CD8-positive, alpha-beta memory T cell (primary cell): Measurements from ENCODE around the gene ZNF865. TPM values are rescaled to one million over a fixed set of nuclear protein-coding genes. Genes with fewer than 3 reads are reported as not detected.

Experiments
- polyA plus RNA-seq: library from polyadenylated mRNA; unstranded; fragments of 300-500 nt; fragmentation: Illumina TruSeq; gene quantifications from one replicate; pipeline ENCODE4 v1.2.3, GENCODE V29; 2021
- total RNA-seq, 2 experiments: library from RNA; stranded (reverse); gene quantifications; one replicate each; pipeline ENCODE4 v1.2.3, GENCODE V29; 2021

The ZNF865 gene
- total and polyA plus RNA-seq, 3 experiments from 2014 or later: 0.21 to 15.3 (median 12.7) TPM

Other genes starting within 250 kb of the ZNF865 start
- gene GARIN5B, start 242.4 kb upstream of the ZNF865 start, total RNA-seq: not detected
- not detected for gene GARIN5B, start 242.4 kb upstream of the ZNF865 start, polyA plus RNA-seq
- under 1 TPM; 0.27 to 0.37 TPM for gene IL11, start 235.2 kb upstream of the ZNF865 start, total RNA-seq
- gene IL11, start 235.2 kb upstream of the ZNF865 start, polyA plus RNA-seq: not detected
- gene TMEM190, start 228.8 kb upstream of the ZNF865 start, total RNA-seq: not detected
- gene TMEM190, start 228.8 kb upstream of the ZNF865 start, polyA plus RNA-seq: not detected
- gene TMEM238, start 221.4 kb upstream of the ZNF865 start, total RNA-seq: 10 to 100 TPM; 13.3 to 14.1 TPM
- gene TMEM238, start 221.4 kb upstream of the ZNF865 start, polyA plus RNA-seq: 1.9 TPM
- 1,000 to 10,000 TPM; 2,376 to 2,381 TPM for gene RPL28, start 219.7 kb upstream of the ZNF865 start, total RNA-seq
- gene RPL28, start 219.7 kb upstream of the ZNF865 start, polyA plus RNA-seq: 615 TPM
- 100 to 1,000 TPM; 263 to 291 TPM for gene UBE2S, start 197.9 kb upstream of the ZNF865 start, total RNA-seq
- 42.5 TPM for gene UBE2S, start 197.9 kb upstream of the ZNF865 start, polyA plus RNA-seq
- not detected for gene SHISA7, start 162.3 kb upstream of the ZNF865 start, total RNA-seq
- gene SHISA7, start 162.3 kb upstream of the ZNF865 start, polyA plus RNA-seq: not detected
- gene ISOC2, start 144.0 kb upstream of the ZNF865 start, total RNA-seq: 10 to 100 TPM; 33.7 to 38.8 TPM
- gene ISOC2, start 144.0 kb upstream of the ZNF865 start, polyA plus RNA-seq: 32.0 TPM
- not detected for gene C19orf85, start 140.9 kb upstream of the ZNF865 start, total RNA-seq
- gene C19orf85, start 140.9 kb upstream of the ZNF865 start, polyA plus RNA-seq: not detected
- gene ZNF628, start 129.0 kb upstream of the ZNF865 start, total RNA-seq: 1 to 10 TPM; 8.3 to 8.7 TPM
- gene ZNF628, start 129.0 kb upstream of the ZNF865 start, polyA plus RNA-seq: 0.36 TPM
- 10 to 100 TPM; 27.5 to 28.4 TPM for gene NAT14, start 120.5 kb upstream of the ZNF865 start, total RNA-seq
- gene NAT14, start 120.5 kb upstream of the ZNF865 start, polyA plus RNA-seq: 7.0 TPM
- gene SSC5D, start 117.2 kb upstream of the ZNF865 start, total RNA-seq: 1 to 10 TPM in 1 of 2 experiments, under 1 TPM in 1; 0.35 to 1.2 TPM
- gene SSC5D, start 117.2 kb upstream of the ZNF865 start, polyA plus RNA-seq: not detected
- gene SBK2, start 68.5 kb upstream of the ZNF865 start, total RNA-seq: not detected
- not detected for gene SBK2, start 68.5 kb upstream of the ZNF865 start, polyA plus RNA-seq
- gene SBK3, start 60.1 kb upstream of the ZNF865 start, total RNA-seq: not detected
- not detected for gene SBK3, start 60.1 kb upstream of the ZNF865 start, polyA plus RNA-seq
- gene ZNF579, start 24.8 kb upstream of the ZNF865 start, total RNA-seq: 1 to 10 TPM; 6.0 to 6.6 TPM
- gene ZNF579, start 24.8 kb upstream of the ZNF865 start, polyA plus RNA-seq: 0.35 TPM
- 10 to 100 TPM; 23.9 to 25.8 TPM for gene FIZ1, start 6.1 kb upstream of the ZNF865 start, total RNA-seq
- 4.6 TPM for gene FIZ1, start 6.1 kb upstream of the ZNF865 start, polyA plus RNA-seq
- gene ZNF524, start 5.4 kb upstream of the ZNF865 start, total RNA-seq: 10 to 100 TPM; 13.9 to 15.8 TPM
- 35.9 TPM for gene ZNF524, start 5.4 kb upstream of the ZNF865 start, polyA plus RNA-seq
- gene ZNF784, start 18.9 kb downstream of the ZNF865 start, total RNA-seq: 1 to 10 TPM; 2.6 to 2.9 TPM
- 1.0 TPM for gene ZNF784, start 18.9 kb downstream of the ZNF865 start, polyA plus RNA-seq
- 10 to 100 TPM; 39.6 to 41.3 TPM for gene ZNF580, start 35.4 kb downstream of the ZNF865 start, total RNA-seq
- 15.2 TPM for gene ZNF580, start 35.4 kb downstream of the ZNF865 start, polyA plus RNA-seq
- gene ZNF581, start 38.0 kb downstream of the ZNF865 start, total RNA-seq: 10 to 100 TPM; 32.8 to 34.4 TPM
- 23.4 TPM for gene ZNF581, start 38.0 kb downstream of the ZNF865 start, polyA plus RNA-seq
- gene CCDC106, start 42.6 kb downstream of the ZNF865 start, total RNA-seq: 1 to 10 TPM; 2.0 to 2.2 TPM
- gene CCDC106, start 42.6 kb downstream of the ZNF865 start, polyA plus RNA-seq: 0.54 TPM
- gene U2AF2, start 49.4 kb downstream of the ZNF865 start, total RNA-seq: 100 to 1,000 TPM; 374 to 386 TPM
- 9.5 TPM for gene U2AF2, start 49.4 kb downstream of the ZNF865 start, polyA plus RNA-seq
- 10 to 100 TPM; 39.0 to 40.2 TPM for gene EPN1, start 69.6 kb downstream of the ZNF865 start, total RNA-seq
- 20.2 TPM for gene EPN1, start 69.6 kb downstream of the ZNF865 start, polyA plus RNA-seq
- gene NLRP9, start 132.8 kb downstream of the ZNF865 start, total RNA-seq: not detected
- gene NLRP9, start 132.8 kb downstream of the ZNF865 start, polyA plus RNA-seq: not detected
- gene RFPL4A, start 153.4 kb downstream of the ZNF865 start, total RNA-seq: not detected
- not detected for gene RFPL4A, start 153.4 kb downstream of the ZNF865 start, polyA plus RNA-seq
- not detected for gene RFPL4AL1, start 163.5 kb downstream of the ZNF865 start, total RNA-seq
- gene RFPL4AL1, start 163.5 kb downstream of the ZNF865 start, polyA plus RNA-seq: not detected
- under 1 TPM; 0.07 to 0.11 TPM for gene NLRP11, start 226.4 kb downstream of the ZNF865 start, total RNA-seq
- gene NLRP11, start 226.4 kb downstream of the ZNF865 start, polyA plus RNA-seq: not detected
- gene NLRP4, start 230.9 kb downstream of the ZNF865 start, total RNA-seq: not detected
- gene NLRP4, start 230.9 kb downstream of the ZNF865 start, polyA plus RNA-seq: not detected